Osteoblast (primary cell): ENCODE results near the gene ZNF124. TPM values are rescaled to one million over a fixed set of nuclear protein-coding genes. Genes with fewer than 3 reads are reported as not detected.
"Not testable (repeated sequence)": the region's sequence is repeated elsewhere in the genome, so short reads cannot be mapped to it uniquely, and the experiment has no call there.

Source experiments
- DNase-seq: peaks from one replicate; pipeline ENCODE4 v3.0.0; 2011; ENCODE audit warnings: low spot score, mixed read lengths; ENCODE audit not compliant: insufficient read length; ENCODE audit errors: missing footprints
- H2AFZ ChIP-seq: 2 replicates; pipeline ENCODE4 v1.6.0; 2011; ENCODE audit warnings: mild to moderate bottlenecking, low read length
- H3K27ac ChIP-seq: 2 replicates; pipeline ENCODE4 v1.5.1; 2011; ENCODE audit warnings: mild to moderate bottlenecking, low read depth, low read length, moderate library complexity
- H3K27me3 ChIP-seq: 2 replicates; pipeline ENCODE4 v1.6.0; 2012; ENCODE audit warnings: mild to moderate bottlenecking, control low read depth, inconsistent platforms, low read length, moderate library complexity; ENCODE audit not compliant: insufficient read depth
- H3K36me3 ChIP-seq: 2 replicates; pipeline ENCODE4 v1.5.1; 2011; ENCODE audit warnings: mild to moderate bottlenecking, low read length, control low read depth, moderate library complexity; ENCODE audit not compliant: insufficient read depth
- H3K4me1 ChIP-seq: 2 replicates; pipeline ENCODE4 v1.5.1; 2011; ENCODE audit warnings: mild to moderate bottlenecking, low read length, control low read depth, moderate library complexity; ENCODE audit not compliant: insufficient read depth
- H3K4me2 ChIP-seq: 2 replicates; pipeline ENCODE4 v1.6.0; 2011; ENCODE audit warnings: mild to moderate bottlenecking, low read length; ENCODE audit not compliant: insufficient read depth
- H3K4me3 ChIP-seq: fragments of 200-600 bp; sonication (generic); 3 replicates; pipeline ENCODE4 v1.5.1; 2012; ENCODE audit warnings: mild to moderate bottlenecking, low read length, inconsistent platforms; ENCODE audit not compliant: insufficient read depth
- H3K79me2 ChIP-seq: 2 replicates; pipeline ENCODE4 v1.6.0; 2012; ENCODE audit warnings: mild to moderate bottlenecking, low read length, control low read depth, inconsistent platforms; ENCODE audit not compliant: insufficient read depth
- H3K9me3 ChIP-seq: 2 replicates; pipeline ENCODE4 v1.5.1; 2011; ENCODE audit warnings: low read depth, low read length, control low read depth
- H4K20me1 ChIP-seq: 2 replicates; pipeline ENCODE4 v1.6.0; 2012; ENCODE audit warnings: mild to moderate bottlenecking, low read length, control low read depth; ENCODE audit not compliant: insufficient read depth
- total RNA-seq: library from RNA; depleted of rRNA; stranded (reverse); fragments of >200 nt; gene quantifications from 2 replicates; pipeline ENCODE4 v1.2.3, GENCODE V29; 2012
- TF ChIP-seq, protein P1 (sequence below): IDR thresholded peaks from 2 replicates; pipeline ENCODE4 v1.5.1; 2011; ENCODE audit warnings: mild to moderate bottlenecking, low read depth, low read length, moderate library complexity; ENCODE audit errors: extremely low read depth

Gene ZNF124
- 14.4 and 36.9 TPM in 2 replicates for total RNA-seq

DNA sequence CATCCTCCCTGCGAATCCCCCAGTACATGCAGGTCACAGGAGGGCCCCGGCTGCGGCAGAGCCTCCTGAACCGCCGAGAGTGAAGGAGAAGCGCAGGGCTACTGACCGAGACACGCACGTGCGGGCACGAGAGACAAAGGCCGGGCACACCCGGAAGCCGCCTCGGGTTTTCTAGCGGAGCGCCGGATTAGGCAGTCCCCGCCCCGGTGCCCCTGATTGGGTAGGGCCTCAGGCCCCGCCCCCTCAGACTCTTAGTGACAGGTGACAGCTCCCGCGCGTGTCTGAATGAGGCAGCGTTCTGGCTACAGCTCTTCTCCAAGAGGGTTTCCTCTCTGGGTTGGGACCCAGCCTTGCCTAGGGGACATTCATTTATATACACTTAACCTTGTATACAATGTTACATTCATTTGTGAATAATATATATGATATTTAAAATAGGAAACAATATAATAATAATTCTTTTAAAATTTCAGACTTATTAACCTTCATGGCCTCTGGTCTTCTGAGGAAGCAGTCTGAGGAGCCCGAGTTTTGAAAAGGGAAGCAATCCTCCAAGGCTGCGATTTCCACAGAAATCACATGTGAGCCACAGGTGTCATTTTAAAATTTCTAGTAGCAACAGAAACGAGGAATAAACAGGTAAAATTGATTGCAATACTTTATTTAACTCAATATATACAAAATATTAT is at the start of gene ZNF124:
Gene ZNF124, minus strand, starts transcription at position 146 of the 689 bp plus-strand sequence. Its CDS starts 143 bp downstream, at position 3.
- H4K20me1 ChIP-seq, H3K27me3 ChIP-seq, H3K4me3 ChIP-seq, H3K4me2 ChIP-seq, H3K9me3 ChIP-seq, H3K27ac ChIP-seq, H3K36me3 ChIP-seq, H2AFZ ChIP-seq, H3K4me1 ChIP-seq: not testable (repeated sequence)
- H3K79me2 ChIP-seq, result peaks cover 19% of the 10 kb centered on the region
- peak; percentile 48 for DNase-seq

DNA sequence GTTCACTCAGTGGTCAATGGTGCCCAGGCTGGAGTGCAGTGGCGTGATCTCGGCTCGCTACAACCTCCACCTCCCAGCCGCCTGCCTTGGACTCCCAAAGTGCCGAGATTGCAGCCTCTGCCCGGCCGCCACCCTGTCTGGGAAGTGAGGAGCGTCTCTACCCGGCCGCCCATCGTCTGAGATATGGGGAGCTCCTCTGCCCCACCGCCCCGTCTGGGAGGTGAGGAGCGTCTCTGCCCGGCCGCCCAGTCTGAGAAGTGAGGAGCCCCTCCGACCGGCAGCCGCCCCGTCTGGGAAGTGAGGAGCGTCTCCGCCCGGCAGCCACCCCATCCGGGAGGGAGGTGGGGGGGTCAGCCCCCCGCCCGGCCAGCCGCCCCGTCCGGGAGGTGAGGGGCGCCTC is 48.5 kb upstream of the ZNF124 start:
- not testable (repeated sequence) for H3K4me3 ChIP-seq, H3K36me3 ChIP-seq, DNase-seq, H3K27me3 ChIP-seq, H3K4me1 ChIP-seq, H2AFZ ChIP-seq, H3K27ac ChIP-seq, H3K9me3 ChIP-seq, H4K20me1 ChIP-seq, H3K79me2 ChIP-seq, H3K4me2 ChIP-seq

DNA sequence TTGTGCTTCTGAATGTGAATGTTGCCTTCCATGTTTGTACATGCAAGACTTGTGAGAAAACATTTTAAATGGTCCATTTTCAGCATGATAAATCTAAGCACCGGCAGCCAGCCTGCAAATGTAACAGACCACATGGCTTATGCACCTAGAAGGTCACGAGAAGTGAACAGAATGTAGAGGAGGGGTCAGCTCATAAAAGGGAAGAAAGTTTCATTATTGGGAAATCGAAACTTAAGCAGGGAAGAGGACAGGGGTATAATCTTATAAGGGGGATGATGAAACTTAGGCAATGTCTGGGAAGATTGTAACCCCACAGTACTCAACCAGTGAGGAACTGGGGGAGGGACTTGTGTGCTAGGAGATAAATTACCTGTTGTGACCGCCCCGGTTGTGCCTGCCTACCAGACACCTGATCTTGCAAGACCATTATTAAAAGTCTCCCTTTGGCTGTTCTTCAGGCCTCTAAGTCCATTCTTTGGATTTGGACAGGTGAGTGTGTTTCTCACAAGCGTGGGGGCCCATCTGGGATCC is 46.4 kb upstream of the ZNF124 start:
- DNase-seq, result no peak
- Histone ChIP-seq H3K36me3 (no peaks in the 10 kb centered on the region), H4K20me1 (no peaks in the 10 kb centered on the region), H3K27ac (no peak overlapping the region), H3K4me3 (no peak overlapping the region), H3K79me2 (no peaks in the 10 kb centered on the region), H3K27me3 (no peaks in the 10 kb centered on the region), H3K4me1 (no peaks in the 10 kb centered on the region), H3K9me3 (no peaks in the 10 kb centered on the region), H3K4me2 (no peak overlapping the region), H2AFZ (no peak overlapping the region)
- TF ChIP-seq, protein P1, sequence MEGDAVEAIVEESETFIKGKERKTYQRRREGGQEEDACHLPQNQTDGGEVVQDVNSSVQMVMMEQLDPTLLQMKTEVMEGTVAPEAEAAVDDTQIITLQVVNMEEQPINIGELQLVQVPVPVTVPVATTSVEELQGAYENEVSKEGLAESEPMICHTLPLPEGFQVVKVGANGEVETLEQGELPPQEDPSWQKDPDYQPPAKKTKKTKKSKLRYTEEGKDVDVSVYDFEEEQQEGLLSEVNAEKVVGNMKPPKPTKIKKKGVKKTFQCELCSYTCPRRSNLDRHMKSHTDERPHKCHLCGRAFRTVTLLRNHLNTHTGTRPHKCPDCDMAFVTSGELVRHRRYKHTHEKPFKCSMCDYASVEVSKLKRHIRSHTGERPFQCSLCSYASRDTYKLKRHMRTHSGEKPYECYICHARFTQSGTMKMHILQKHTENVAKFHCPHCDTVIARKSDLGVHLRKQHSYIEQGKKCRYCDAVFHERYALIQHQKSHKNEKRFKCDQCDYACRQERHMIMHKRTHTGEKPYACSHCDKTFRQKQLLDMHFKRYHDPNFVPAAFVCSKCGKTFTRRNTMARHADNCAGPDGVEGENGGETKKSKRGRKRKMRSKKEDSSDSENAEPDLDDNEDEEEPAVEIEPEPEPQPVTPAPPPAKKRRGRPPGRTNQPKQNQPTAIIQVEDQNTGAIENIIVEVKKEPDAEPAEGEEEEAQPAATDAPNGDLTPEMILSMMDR, result no peak

DNA sequence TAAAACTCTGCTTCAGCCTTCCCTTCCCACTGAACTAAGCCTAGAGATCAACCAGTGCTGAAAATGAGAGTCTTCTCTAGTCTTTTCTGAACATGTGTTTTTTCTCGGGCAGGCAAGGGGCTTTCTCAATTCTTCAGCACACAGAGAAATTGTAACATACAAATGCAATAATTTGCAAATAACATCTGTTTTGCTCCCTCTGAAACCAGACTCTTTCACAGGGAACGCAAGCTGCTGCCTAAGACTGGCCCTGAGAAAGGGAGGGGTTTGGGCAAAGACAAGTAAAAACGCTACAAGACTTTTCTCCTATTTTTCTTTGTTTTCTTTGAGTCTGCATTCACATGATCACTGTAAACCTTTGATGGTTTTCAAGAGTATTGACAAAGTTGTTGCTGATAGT is 44.4 kb upstream of the ZNF124 start:
- no peaks in the 10 kb centered on the region for H3K36me3 ChIP-seq
- TF ChIP-seq, protein P1, result no peak
- no peaks in the 10 kb centered on the region for H4K20me1 ChIP-seq
- H3K27me3 ChIP-seq, result no peaks in the 10 kb centered on the region
- H3K4me1 ChIP-seq, result no peaks in the 10 kb centered on the region
- no peak overlapping the region for H2AFZ ChIP-seq
- H3K27ac ChIP-seq, result no peak overlapping the region
- H3K79me2 ChIP-seq, result no peaks in the 10 kb centered on the region
- H3K9me3 ChIP-seq, result no peaks in the 10 kb centered on the region
- DNase-seq, result no peak
- H3K4me2 ChIP-seq, result no peak overlapping the region
- H3K4me3 ChIP-seq, result no peak overlapping the region
